ENCODE measurements around the gene KPNB1.

- TF ChIP-seq RCOR1 (conservative IDR thresholded peaks at IDR 0.05; ENCODE audit: low read depth, low read length) (no peak), POLR2AphosphoS5 (IDR thresholded peaks at IDR 0.05; ENCODE audit: low read length) (no peak), CTCF (IDR thresholded peaks at IDR 0.05 in 2 of 3, conservative IDR thresholded peaks at IDR 0.05 in 1 of 3; ENCODE audit: control insufficient read depth in 2 of 3, extremely low read depth in 1 of 3, insufficient read depth in 1 of 3, low read depth in 3 of 3, low read length in 3 of 3) (no peak), ZNF384 (IDR thresholded peaks at IDR 0.05; ENCODE audit: borderline replicate concordance, low read depth, low read length) (no peak), REST (IDR thresholded peaks at IDR 0.05; ENCODE audit: low read depth, low read length) (no peak)
Observed at GRCh38 chr17:47650525-47651522, 1.1 kb downstream of the KPNB1 start.

Data from GM12878 (cell line).